Measurements from ENCODE around the gene PDCD6IP.

DNA sequence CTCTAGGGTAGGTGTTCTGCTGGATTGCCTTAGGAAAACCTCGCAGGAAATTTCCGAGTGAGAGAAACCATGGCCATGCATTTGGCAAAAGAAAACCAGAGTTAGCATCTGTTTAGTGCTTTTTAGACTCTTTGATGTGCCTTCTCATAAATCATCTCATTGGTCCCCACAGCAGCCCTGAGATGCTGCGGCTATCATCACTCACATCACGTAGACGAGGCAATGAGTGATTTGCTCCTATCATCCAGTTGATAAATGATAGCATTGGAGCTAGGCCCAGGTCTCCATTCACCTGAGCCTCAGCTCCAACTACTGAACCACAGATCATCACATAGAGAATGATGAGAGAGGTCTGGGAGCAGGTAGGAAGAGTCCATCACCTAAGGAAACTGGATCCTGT, 111.1 kb downstream of the PDCD6IP start:
- TF ChIP-seq POLR2A (IDR thresholded peaks at IDR 0.05; ENCODE audit: low read depth, low read length) (no peak), POLR2AphosphoS5 (IDR thresholded peaks at IDR 0.05; ENCODE audit: low read depth, low read length) (no peak)

Data from GM12892 (cell line).